Lower leg skin (tissue), 4 donors: ENCODE data around the gene DPYSL3. TPM values are rescaled to one million over a fixed set of nuclear protein-coding genes. Genes with fewer than 3 reads are reported as not detected.

Experiments used
- DNase-seq, 2 donors: peaks; one replicate each; pipeline ENCODE4 v3.0.0-alpha.2; 2019; ENCODE audit warnings: low spot score in 2 of 2
- H3K4me3 ChIP-seq: fragments of 200-600 bp; sonication (generic); 2 replicates; pipeline ENCODE4 v1.5.1; 2017; ENCODE audit warnings: mild to moderate bottlenecking, low read depth; ENCODE audit not compliant: poor library complexity, severe bottlenecking
- POLR2A ChIP-seq, 2 donors: fragments of 450-650 bp; IDR thresholded peaks; one replicate each; pipeline ENCODE4 v1.6.1; 2016 to 2017; ENCODE audit warnings: antibody characterized with exemption in 2 of 2, mild to moderate bottlenecking in 1 of 2, moderate library complexity in 1 of 2
- WGBS, 2 donors: methylation state at CpG; one replicate each; pipeline ENCODE4 v1.1.5; 2018; 5-methylcytosine and 5-hydroxymethylcytosine counted together
- intact Hi-C: fragments of 100-400 bp; cut with DNase I; formaldehyde crosslinking; loops from one replicate; pipeline ENCODE4 v1.15.0; 2023; ENCODE audit warnings: low total_unique reads
- total RNA-seq, 4 donors: library from RNA; depleted of rRNA; stranded (reverse); fragments of >200 nt; gene quantifications; one replicate each; pipeline ENCODE4 v1.1.0, GENCODE V29; 2016
- TF ChIP-seq, protein P1 (sequence below), 3 donors: fragments of 450-650 bp; IDR thresholded peaks; one replicate each; pipeline ENCODE4 v1.5.1; 2016; ENCODE audit warnings: antibody characterized with exemption in 3 of 3, mild to moderate bottlenecking in 3 of 3, moderate library complexity in 2 of 3

Gene DPYSL3
- total RNA-seq, 4 donors from 2014 or later = 7.1 to 32.2 (median 11.0) TPM

DNA sequence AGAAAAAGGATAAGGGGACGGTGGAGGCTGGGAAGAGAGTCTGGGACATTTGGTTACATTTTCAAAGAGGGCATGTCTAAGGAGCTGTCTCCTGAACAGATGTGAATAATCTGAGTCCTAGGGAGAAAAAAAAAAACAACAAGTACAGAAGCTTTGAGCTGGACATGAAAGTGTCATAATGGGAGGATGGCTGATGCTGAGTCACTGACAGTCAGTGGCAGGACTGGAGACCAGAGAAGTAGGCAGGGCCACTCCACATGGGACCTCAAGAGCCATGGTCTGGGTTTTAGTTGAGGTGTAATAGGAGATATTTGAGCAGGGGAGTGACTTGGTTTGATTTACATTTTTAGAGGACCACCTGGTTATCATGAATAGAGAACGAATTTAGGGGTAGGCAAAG, 70.6 kb downstream of the DPYSL3 start:
- intact Hi-C loops = no loop called here
- TF ChIP-seq, protein P1, sequence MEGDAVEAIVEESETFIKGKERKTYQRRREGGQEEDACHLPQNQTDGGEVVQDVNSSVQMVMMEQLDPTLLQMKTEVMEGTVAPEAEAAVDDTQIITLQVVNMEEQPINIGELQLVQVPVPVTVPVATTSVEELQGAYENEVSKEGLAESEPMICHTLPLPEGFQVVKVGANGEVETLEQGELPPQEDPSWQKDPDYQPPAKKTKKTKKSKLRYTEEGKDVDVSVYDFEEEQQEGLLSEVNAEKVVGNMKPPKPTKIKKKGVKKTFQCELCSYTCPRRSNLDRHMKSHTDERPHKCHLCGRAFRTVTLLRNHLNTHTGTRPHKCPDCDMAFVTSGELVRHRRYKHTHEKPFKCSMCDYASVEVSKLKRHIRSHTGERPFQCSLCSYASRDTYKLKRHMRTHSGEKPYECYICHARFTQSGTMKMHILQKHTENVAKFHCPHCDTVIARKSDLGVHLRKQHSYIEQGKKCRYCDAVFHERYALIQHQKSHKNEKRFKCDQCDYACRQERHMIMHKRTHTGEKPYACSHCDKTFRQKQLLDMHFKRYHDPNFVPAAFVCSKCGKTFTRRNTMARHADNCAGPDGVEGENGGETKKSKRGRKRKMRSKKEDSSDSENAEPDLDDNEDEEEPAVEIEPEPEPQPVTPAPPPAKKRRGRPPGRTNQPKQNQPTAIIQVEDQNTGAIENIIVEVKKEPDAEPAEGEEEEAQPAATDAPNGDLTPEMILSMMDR (IDR thresholded peaks at IDR 0.05) = no peak
- no peak for TF ChIP-seq POLR2A (IDR thresholded peaks at IDR 0.05)
- 79 to 82% methylated on average over 2 of the region's 2 CpGs for WGBS, 2 donors

DNA sequence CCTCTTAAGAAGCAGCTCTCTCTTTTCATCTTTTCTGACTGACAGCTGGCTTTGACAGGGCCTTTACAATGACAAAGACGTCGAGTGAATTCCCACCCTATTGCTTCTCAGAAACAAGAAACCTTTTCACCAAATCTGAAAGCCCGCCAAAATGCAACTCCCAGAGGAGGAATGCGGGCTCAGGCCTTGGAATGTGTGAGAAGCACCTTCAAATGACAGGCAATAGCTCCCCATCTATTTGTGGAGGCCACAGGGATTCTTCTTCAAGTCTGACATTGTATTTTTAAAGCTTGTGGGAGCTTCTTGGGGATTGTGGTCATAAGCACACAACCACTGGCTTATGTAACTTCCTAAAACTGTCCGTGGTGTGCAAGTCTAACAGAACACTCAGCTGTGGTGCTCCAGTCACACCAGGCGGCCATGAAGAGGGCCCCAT, 72.7 kb downstream of the DPYSL3 start:
- intact Hi-C loops = no loop called here
- WGBS, 2 donors = 69 to 77% methylated on average over 6 of the region's 6 CpGs
- no peak for TF ChIP-seq POLR2A (IDR thresholded peaks at IDR 0.05)
- TF ChIP-seq, protein P1 (IDR thresholded peaks at IDR 0.05) = no peak
- H3K4me3 ChIP-seq = no peak overlapping the region
- DNase-seq = no peak

More for the DNA sequence above, 70.6 kb downstream of the DPYSL3 start:
- no peak for DNase-seq
- no peak overlapping the region for H3K4me3 ChIP-seq

DNA sequence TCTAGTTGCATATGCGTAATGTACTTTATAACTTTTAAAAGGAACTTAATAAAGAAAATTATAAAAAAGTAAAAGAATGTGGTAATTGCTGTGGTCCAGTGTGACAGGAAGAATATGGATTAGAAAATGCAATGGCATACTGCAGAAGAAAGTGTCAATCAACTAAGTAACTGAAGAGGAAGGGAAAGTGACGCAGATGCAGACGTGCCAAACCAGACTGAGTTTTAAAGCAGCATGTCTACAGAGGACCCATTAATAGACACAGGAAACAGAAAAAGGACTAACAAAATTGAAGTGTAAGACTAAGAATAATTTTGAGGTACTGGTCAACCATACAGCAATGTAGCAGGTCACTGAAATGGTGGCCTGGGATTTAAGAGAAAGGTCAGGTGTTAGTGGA, 73.3 kb downstream of the DPYSL3 start:
- TF ChIP-seq, protein P1 (IDR thresholded peaks at IDR 0.05) = no peak
- TF ChIP-seq POLR2A (IDR thresholded peaks at IDR 0.05) = no peak
- WGBS, 2 donors = 89 to 90% methylated on average over 3 of the region's 3 CpGs
- no peak for DNase-seq
- intact Hi-C loops = no loop called here
- no peak overlapping the region for H3K4me3 ChIP-seq

DNA sequence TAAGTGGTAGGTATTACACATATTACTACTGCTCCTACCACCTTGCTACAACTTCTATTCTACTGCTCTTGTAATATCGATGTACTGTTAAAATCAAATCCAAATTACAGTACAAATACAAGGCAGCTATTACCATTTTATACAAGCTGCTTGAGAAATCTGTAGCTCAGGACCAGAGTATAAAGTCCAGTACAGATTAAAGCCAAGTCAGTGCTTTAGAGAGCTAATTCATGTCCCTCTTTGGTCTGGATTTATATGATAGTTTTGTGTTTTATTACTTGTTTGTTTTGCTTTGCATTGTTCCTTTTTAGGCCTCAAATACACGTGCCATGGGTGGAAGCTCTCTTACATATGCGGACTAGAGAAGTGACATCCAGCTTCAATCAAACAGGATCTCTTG, 75.8 kb downstream of the DPYSL3 start:
- TF ChIP-seq, protein P1 (IDR thresholded peaks at IDR 0.05) = no peak
- TF ChIP-seq POLR2A (IDR thresholded peaks at IDR 0.05) = no peak
- intact Hi-C loops = no loop called here
- no peak for DNase-seq
- H3K4me3 ChIP-seq = no peak overlapping the region
- 86% methylated on average over 3 of the region's 3 CpGs for WGBS, 2 donors

DNA sequence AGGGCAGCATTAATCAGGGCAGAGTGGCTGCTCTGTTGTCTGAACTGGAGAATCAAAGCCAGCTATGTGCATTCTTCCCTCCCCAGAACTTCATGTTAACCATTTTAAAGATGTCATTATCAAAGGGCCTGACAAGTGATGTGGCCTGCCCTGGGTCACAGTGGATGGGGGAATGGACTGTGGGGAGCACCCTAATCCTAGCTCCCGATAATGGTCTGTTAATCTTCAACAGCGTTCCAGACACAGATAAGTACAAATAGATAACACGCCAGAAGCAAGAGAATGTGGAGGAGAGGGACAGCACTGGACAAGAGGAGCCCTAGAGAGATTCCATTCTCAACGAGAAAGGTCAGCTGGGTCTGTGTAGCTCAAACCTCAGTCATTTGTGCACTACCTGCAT, 77.5 kb downstream of the DPYSL3 start:
- TF ChIP-seq, protein P1 (IDR thresholded peaks at IDR 0.05) = no peak
- TF ChIP-seq POLR2A (IDR thresholded peaks at IDR 0.05) = no peak
- WGBS, 2 donors = 95 to 96% methylated on average over 4 of the region's 4 CpGs
- H3K4me3 ChIP-seq = no peak overlapping the region
- intact Hi-C loops = no loop called here
- DNase-seq = no peak

DNA sequence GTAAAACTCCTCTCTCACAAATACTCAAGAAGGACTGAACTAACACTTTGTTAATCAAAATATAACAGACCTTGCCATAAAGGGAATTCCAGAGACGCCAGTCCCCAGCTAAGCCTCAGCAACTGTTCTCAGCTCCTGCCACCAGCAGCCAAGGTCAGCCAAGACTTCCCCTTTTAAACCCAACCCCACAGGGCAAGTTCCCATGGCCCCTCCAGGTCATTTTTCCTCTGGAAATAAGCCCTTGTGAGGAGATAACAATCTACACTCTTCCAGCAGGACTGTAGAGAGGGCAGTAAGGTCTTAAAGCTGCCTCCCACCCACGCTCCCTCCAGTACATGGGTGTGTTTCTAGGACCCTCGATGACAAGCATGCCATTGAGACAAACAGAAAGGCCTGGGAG, 78.3 kb downstream of the DPYSL3 start:
- TF ChIP-seq, protein P1 (IDR thresholded peaks at IDR 0.05) = no peak
- no peak for TF ChIP-seq POLR2A (IDR thresholded peaks at IDR 0.05)
- intact Hi-C loops = no loop called here
- WGBS, 2 donors = 69 to 79% methylated on average over 3 of the region's 3 CpGs
- H3K4me3 ChIP-seq = no peak overlapping the region
- no peak for DNase-seq
